Measurements from ENCODE around the gene HTRA3.

GRCh38 chr4:8274765-8275547 is 5.4 kb downstream of the HTRA3 start:
- TF ChIP-seq, protein P1, sequence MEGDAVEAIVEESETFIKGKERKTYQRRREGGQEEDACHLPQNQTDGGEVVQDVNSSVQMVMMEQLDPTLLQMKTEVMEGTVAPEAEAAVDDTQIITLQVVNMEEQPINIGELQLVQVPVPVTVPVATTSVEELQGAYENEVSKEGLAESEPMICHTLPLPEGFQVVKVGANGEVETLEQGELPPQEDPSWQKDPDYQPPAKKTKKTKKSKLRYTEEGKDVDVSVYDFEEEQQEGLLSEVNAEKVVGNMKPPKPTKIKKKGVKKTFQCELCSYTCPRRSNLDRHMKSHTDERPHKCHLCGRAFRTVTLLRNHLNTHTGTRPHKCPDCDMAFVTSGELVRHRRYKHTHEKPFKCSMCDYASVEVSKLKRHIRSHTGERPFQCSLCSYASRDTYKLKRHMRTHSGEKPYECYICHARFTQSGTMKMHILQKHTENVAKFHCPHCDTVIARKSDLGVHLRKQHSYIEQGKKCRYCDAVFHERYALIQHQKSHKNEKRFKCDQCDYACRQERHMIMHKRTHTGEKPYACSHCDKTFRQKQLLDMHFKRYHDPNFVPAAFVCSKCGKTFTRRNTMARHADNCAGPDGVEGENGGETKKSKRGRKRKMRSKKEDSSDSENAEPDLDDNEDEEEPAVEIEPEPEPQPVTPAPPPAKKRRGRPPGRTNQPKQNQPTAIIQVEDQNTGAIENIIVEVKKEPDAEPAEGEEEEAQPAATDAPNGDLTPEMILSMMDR (IDR thresholded peaks at IDR 0.05), result peak in 1 of 6 experiments; percentile 9
- no peak for TF ChIP-seq POLR2A (IDR thresholded peaks at IDR 0.05)

All from esophagus squamous epithelium (tissue), 4 donors.